Stimulated activated CD8-positive, alpha-beta memory T cell treated with anti-CD3 and anti-CD28 coated beads, Interleukin-4, amount 100 ng/mL, for 48 hours (primary cell): ENCODE data around the gene NLRP13.

Experiments
- DNase-seq: peaks from one replicate; pipeline ENCODE4 v3.0.0-alpha.2; 2020

The NLRP13 gene

GRCh38 chr19:55898911-55899310, 33.2 kb downstream of the NLRP13 start:
- DNase-seq, result no peak

- no peak for DNase-seq
Measured at GRCh38 chr19:55882626-55883025, 49.5 kb downstream of the NLRP13 start.

- DNase-seq, result no peak
Measured at GRCh38 chr19:55877211-55877610, 54.9 kb downstream of the NLRP13 start.

- DNase-seq, result no peak
Measured at GRCh38 chr19:55870736-55871135, 61.4 kb downstream of the NLRP13 start.

- no peak for DNase-seq
Measured at GRCh38 chr19:55867101-55867500, 65.0 kb downstream of the NLRP13 start.

- no peak for DNase-seq
Measured at GRCh38 chr19:55866521-55866920, 65.6 kb downstream of the NLRP13 start.

- DNase-seq, result no peak
Measured at GRCh38 chr19:55858969-55859368, 73.2 kb downstream of the NLRP13 start.

- DNase-seq, result no peak
Measured at GRCh38 chr19:55858401-55858800, 73.7 kb downstream of the NLRP13 start.

GRCh38 chr19:55857974-55858373, 74.2 kb downstream of the NLRP13 start:
- no peak for DNase-seq

GRCh38 chr19:55857149-55857548, 75.0 kb downstream of the NLRP13 start:
- no peak for DNase-seq

- DNase-seq, result no peak
Measured at GRCh38 chr19:55855160-55855559, 77.0 kb downstream of the NLRP13 start.
